ENCODE measurements around the gene CPNE6. TPM values are rescaled to one million over a fixed set of nuclear protein-coding genes. Genes with fewer than 3 reads are reported as not detected.

Gene CPNE6
- total RNA-seq, 6 experiments from 2014 or later = not detected

GRCh38 chr14:24093901-24094840, 22.8 kb downstream of the CPNE6 start, which contains the start of gene PCK2:
Gene PCK2 (plus strand): TSS chr14:24094311. CDS start chr14:24094406, 95 bp downstream.
- H3K4me1 Mint-ChIP-seq (ENCODE audit: low read depth) = peaks cover 26% of the 10 kb centered on the region
- H3K4me3 Mint-ChIP-seq = peak within 1 kb of the TSS; percentile 99
- no peaks in the 10 kb centered on the region for H3K9me3 Mint-ChIP-seq
- DNase-seq = peak; percentile 87
- TF ChIP-seq, protein P1, sequence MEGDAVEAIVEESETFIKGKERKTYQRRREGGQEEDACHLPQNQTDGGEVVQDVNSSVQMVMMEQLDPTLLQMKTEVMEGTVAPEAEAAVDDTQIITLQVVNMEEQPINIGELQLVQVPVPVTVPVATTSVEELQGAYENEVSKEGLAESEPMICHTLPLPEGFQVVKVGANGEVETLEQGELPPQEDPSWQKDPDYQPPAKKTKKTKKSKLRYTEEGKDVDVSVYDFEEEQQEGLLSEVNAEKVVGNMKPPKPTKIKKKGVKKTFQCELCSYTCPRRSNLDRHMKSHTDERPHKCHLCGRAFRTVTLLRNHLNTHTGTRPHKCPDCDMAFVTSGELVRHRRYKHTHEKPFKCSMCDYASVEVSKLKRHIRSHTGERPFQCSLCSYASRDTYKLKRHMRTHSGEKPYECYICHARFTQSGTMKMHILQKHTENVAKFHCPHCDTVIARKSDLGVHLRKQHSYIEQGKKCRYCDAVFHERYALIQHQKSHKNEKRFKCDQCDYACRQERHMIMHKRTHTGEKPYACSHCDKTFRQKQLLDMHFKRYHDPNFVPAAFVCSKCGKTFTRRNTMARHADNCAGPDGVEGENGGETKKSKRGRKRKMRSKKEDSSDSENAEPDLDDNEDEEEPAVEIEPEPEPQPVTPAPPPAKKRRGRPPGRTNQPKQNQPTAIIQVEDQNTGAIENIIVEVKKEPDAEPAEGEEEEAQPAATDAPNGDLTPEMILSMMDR (IDR thresholded peaks at IDR 0.05) = no peak; the same call in none of the 2 replicates
- peak within 1 kb of the TSS; percentile 86 for H3K27ac Mint-ChIP-seq
- no peaks in the 10 kb centered on the region; the same call in none of the 2 replicates for H3K27me3 Mint-ChIP-seq (ENCODE audit: insufficient read depth)
- H3K36me3 Mint-ChIP-seq (ENCODE audit: low read depth) = peaks cover 4% of the 10 kb centered on the region; the same call in 1 of the 2 replicates

DNA sequence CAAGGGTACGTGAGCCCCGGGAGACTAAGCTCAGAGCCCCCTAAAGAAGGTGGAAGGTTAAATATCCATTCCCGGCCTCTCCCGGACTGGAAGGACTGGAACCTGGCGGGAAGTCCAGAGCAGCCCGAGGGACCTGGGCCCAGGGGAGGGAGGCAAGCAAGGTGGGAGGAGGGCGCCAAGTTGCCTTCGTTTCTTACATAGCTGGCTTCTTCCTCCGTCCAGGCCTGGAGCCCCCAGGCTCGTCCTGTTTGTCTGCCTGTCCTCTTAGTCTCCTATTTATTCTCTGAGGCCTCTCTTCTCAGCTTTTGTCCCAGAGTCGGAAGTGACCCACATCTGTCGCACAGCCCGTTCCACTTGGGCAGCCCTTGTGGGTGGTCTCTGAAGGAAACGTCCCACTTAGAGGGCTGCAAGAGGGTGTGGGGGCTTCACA, 23.5 kb downstream of the CPNE6 start:
- Mint-ChIP-seq H3K4me1 (ENCODE audit: low read depth) (peaks cover 26% of the 10 kb centered on the region), H3K27ac (peak overlapping the region; percentile 86), H3K9me3 (no peaks in the 10 kb centered on the region), H3K4me3 (peak overlapping the region; percentile 99), H3K36me3 (ENCODE audit: low read depth) (peaks cover 4% of the 10 kb centered on the region; the same call in 1 of the 2 replicates), H3K27me3 (ENCODE audit: insufficient read depth) (no peaks in the 10 kb centered on the region; the same call in none of the 2 replicates)
- no peak for DNase-seq
- TF ChIP-seq, protein P1 (IDR thresholded peaks at IDR 0.05) = no peak

GRCh38 chr14:24095271-24096068, 24.1 kb downstream of the CPNE6 start:
- DNase-seq = peak; percentile 49
- Mint-ChIP-seq H3K4me1 (ENCODE audit: low read depth) (peaks cover 26% of the 10 kb centered on the region), H3K27me3 (ENCODE audit: insufficient read depth) (no peaks in the 10 kb centered on the region; the same call in none of the 2 replicates), H3K36me3 (ENCODE audit: low read depth) (peaks cover 4% of the 10 kb centered on the region; the same call in 1 of the 2 replicates), H3K4me3 (peak overlapping the region; percentile 99), H3K9me3 (no peaks in the 10 kb centered on the region), H3K27ac (peak overlapping the region; percentile 86)
- TF ChIP-seq, protein P1 (IDR thresholded peaks at IDR 0.05) = no peak

- H3K27me3 Mint-ChIP-seq (ENCODE audit: insufficient read depth) = no peaks in the 10 kb centered on the region; the same call in none of the 2 replicates
- H3K4me3 Mint-ChIP-seq = peak overlapping the region; percentile 21; the same call in 1 of the 2 replicates
- H3K4me1 Mint-ChIP-seq (ENCODE audit: low read depth) = peaks cover 26% of the 10 kb centered on the region
- no peak overlapping the region for H3K27ac Mint-ChIP-seq
- DNase-seq = no peak
- H3K9me3 Mint-ChIP-seq = no peaks in the 10 kb centered on the region
- TF ChIP-seq, protein P1 (IDR thresholded peaks at IDR 0.05) = no peak
- peaks cover 4% of the 10 kb centered on the region; the same call in 1 of the 2 replicates for H3K36me3 Mint-ChIP-seq (ENCODE audit: low read depth)
Measured at GRCh38 chr14:24096545-24097181, 25.3 kb downstream of the CPNE6 start.

Data from HFFc6 (cell line).